Stimulated activated CD4-positive, alpha-beta T cell treated with anti-CD3 and anti-CD28 coated beads, TNF-alpha, amount 100 ng/mL, for 24 hours (primary cell): ENCODE results near the gene AJM1.
"Not testable (repeated sequence)": the region's sequence is repeated elsewhere in the genome, so short reads cannot be mapped to it uniquely, and the experiment has no call there.

ENCODE experiments used
- DNase-seq, 3 experiments: peaks; one replicate each; pipeline ENCODE4 v3.0.0-alpha.2; 2020; ENCODE audit warnings: low read depth in 3 of 3

Gene AJM1

GRCh38 chr9:136842380-136842948 lies at the start of gene AJM1:
TSS of gene AJM1 (plus strand) at chr9:136842478. CDS start at chr9:136844415, 1,937 bp downstream.
- peak; percentile 63 to 79 (median 65) for DNase-seq

- no peak for DNase-seq
These were observed 49.0 kb upstream of the AJM1 start for GRCh38 chr9:136793086-136793946.

GRCh38 chr9:136794281-136794999 lies 47.8 kb upstream of the AJM1 start:
- no peak for DNase-seq

GRCh38 chr9:136795000-136795348 lies 47.3 kb upstream of the AJM1 start:
- no peak for DNase-seq

- no peak for DNase-seq
These were observed 46.0 kb upstream of the AJM1 start, which contains the start of gene CCDC183 for GRCh38 chr9:136796238-136796774. TSS of gene CCDC183 (plus strand) at chr9:136796338. CDS start at chr9:136796398, 60 bp downstream.

GRCh38 chr9:136796775-136797347 lies 45.4 kb upstream of the AJM1 start:
- DNase-seq: not testable (repeated sequence)

- DNase-seq: no peak
These were observed 43.6 kb upstream of the AJM1 start for GRCh38 chr9:136798708-136799078.

GRCh38 chr9:136799079-136799853 lies 43.0 kb upstream of the AJM1 start:
- DNase-seq: no peak

- peak; percentile 67 to 87 (median 77) for DNase-seq
These were observed 42.2 kb upstream of the AJM1 start for GRCh38 chr9:136799854-136800657.

- DNase-seq: no peak
These were observed 40.0 kb upstream of the AJM1 start for GRCh38 chr9:136802321-136802720.

GRCh38 chr9:136803009-136803550 lies 39.2 kb upstream of the AJM1 start:
- not testable (repeated sequence) for DNase-seq

GRCh38 chr9:136803551-136804508 lies 38.4 kb upstream of the AJM1 start:
- DNase-seq: no peak

- DNase-seq: no peak
These were observed 37.6 kb upstream of the AJM1 start for GRCh38 chr9:136804509-136805206.

GRCh38 chr9:136805207-136805740 lies 37.0 kb upstream of the AJM1 start:
- no peak for DNase-seq

GRCh38 chr9:136806067-136806466 lies 36.2 kb upstream of the AJM1 start:
- no peak for DNase-seq

- no peak for DNase-seq
These were observed 35.6 kb upstream of the AJM1 start for GRCh38 chr9:136806631-136807201.

- peak; percentile 59 to 80 (median 72) for DNase-seq
These were observed 34.8 kb upstream of the AJM1 start, which contains the start of gene RABL6 for GRCh38 chr9:136807281-136808074. TSS of gene RABL6 (plus strand) at chr9:136807948. CDS start at chr9:136808197, 249 bp downstream.
